Measurements from ENCODE around the gene DIAPH2.
"Not testable (repeated sequence)": the region's sequence is repeated elsewhere in the genome, so short reads cannot be mapped to it uniquely, and the experiment has no call there.

DIAPH2 gene

DNA sequence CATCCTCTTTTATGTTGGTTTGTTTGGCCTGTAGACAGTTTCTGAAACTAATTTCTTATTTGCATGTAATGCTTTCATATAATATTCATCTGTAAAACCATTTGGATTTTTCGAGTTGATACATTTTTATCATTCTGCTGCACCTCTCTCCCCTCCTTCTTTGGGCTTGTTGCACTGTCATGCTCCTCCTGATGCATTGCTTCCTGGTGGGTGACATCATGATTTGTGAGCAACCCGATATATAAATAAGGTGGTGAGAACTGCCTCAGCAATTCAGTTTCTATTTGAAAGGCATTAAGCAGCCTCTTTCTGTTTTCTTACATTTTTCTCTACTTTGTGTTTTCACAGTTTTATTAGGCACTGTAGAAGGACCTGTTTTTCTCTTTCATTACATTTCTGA lies 714.8 kb downstream of the DIAPH2 start:
- no peak for DNase-seq

DNA sequence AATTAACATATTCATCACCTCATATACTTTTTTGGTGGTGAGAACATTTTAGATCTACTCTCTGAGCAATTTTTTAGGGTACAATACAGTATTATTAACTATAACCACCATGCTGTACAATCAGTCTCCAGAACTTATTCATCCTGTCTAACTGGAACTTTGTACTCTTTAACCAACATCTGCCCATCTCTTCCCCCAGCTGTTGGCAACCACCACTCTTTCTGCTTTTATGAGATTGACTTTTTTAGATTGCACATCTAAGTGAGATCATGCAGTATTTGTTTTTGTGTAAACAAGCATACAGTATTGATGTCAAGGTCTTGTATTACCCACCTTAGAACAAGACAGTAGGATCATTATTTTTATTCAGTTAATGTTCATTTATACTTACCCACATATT lies 715.9 kb downstream of the DIAPH2 start:
- no peak for DNase-seq

DNA sequence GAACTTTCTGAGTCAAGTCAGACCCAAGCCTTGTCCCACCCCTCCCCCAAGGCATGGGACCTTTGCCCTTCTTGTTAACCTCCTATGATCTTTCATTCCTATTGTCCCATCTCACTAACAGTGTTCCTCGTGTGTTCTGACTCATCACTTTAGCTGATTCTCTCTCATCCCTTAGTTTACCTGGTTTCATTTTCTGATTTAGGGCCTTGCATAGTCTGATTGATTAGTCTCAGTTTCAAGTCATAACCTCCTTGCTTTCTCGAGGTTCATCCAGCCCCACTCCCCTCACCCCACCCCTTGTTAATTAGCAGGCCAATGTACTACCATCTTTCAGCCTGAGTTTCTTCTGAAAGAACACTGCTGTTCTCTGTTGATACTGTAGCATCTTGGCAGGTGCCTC lies 716.5 kb downstream of the DIAPH2 start:
- DNase-seq, result no peak

DNA sequence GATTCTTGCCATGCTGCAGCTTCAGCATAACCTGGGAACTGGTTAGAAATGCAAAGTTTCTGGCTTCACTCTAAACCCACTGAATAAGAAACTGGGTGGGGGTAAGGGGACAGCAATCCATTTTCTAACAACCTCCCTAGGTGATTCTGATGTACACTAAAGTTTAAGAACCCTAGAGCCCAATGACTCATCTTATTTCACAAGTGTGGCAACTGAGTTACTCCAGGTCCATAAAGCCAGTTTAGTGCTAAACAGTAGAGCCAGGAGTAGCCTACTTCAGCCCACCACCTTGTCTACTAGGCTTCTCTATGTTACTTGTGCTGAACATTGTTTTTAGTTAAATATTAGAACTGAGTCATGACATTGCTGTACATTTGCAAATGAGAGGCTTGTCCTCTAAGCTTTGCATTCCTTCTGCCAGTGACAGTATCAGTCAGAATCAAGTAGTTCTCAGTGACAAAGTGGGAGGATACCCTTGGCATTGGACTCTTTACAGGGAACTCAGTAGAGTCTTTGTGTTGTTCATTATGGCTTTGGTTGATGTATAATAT lies 717.0 kb downstream of the DIAPH2 start:
- no peak for DNase-seq

DNA sequence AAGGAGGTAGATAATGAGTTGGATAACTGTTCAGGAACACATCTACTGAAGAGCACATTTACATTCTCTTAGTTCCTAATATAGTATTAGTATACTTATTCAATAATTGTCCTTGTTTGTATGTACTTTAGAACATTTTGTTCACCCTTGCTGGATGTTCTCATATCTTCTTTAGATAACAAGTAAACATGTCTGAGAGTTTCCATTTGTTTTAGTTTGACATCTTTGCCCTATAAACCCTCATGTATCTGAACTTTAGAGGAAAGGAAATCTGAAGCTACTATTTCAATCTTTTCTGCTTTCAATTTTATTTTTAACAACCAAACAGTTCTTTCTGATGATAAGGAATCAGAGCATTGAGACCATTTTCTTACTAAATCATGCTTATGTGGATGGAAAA lies 717.7 kb downstream of the DIAPH2 start:
- no peak for DNase-seq

DNA sequence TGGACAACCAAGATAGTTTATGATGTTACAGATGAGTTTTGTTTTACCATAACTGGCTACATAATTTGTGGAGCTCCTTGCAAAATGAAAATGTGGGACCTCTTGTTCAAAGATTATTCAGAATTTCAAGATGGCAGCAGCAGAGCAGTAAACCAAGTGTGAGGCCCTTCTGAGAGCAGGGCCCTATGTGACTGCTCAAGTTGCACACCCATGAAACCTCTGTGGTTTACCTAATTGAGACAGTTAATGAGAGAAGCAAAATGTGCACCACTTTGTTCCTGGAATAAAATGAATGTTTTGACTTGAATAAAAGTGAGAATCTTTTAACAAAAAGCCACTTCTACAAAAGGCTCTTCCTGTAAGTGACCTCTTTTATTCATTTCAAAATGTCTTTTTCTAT lies 718.3 kb downstream of the DIAPH2 start:
- no peak for DNase-seq

DNA sequence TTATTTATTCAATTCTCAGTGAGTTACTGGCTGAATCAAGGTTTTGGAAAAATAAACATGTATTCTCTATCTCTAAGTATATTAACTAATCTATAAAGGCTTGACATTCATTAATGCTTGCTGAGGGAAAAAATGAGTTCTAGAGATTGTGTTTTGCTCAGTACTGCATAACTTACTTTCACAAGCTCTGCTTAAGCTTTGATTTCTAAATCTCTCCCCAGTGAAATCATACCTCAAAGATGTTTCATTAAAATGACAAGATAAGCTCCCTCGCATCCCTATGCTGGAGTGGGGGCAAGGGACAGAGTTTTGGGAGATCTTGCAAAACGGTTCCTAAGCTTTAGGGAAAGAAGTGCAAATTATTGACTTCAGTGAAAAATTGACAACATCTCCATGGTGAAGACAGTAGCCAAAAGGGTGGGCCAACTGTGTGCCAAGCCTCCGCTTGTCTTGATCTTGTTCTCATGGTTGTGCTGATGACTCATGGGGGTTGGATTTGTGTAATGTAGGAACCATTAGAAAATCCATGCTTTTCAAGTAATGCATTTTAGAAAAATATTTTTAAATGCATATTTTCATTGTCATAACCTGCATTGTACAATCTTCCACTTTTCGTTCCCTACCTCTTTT lies 720.5 kb downstream of the DIAPH2 start:
- DNase-seq, result no peak

DNA sequence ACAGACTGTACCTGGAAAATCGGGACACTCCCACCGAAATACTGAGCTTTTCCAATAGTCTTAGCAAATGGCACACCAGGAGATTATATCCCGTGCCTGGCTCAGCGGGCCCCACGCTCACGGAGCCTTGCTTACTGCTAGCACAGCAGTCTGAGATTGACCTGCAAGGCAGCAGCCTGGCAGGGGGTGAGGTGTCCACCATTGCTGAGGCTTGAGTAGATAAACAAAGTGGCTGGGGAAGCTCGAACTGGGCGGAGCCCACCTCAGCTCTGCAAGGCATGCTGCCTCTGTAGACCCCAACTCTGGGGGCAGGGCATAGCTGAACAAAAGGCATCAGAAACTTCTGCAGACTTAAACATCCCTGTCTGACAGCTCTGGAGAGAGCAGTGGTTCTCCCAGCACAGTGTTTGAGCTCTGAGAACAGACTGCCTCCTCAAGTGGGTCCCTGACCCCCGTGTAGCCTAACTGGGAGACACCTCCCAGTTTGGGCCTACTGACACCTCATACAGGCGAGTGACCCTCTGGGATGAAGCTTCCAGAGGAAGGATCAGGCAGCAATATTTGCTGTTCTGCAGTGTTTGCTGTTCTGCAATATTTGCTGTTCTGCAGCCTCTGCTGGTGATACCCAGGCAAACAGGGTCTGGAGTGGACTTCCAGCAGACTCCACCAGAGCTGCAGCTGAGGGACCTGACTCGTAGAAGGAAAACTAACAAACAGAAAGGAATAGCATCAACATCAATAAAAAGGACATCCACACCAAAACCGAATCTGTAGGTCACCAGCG lies 725.2 kb downstream of the DIAPH2 start:
- not testable (repeated sequence) for DNase-seq

DNA sequence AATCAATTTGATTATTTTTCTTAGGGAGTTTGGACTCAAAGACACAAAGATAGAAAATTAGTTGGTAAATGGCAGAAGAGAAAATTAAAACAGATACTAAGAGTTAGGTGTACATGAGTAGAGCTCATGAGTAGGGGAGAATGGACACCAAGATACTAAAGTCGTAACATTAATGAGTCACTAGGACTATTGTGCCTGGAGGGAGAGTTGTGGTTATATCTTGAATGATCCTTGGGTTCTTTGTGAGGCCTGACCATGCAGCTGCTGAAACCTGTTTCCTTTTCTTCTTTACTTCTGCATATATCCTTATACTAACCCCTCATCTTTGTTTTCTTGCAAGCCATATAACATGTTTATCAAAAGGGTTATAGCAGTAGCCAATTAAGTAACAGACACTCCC lies 731.8 kb downstream of the DIAPH2 start:
- DNase-seq, result no peak

DNA sequence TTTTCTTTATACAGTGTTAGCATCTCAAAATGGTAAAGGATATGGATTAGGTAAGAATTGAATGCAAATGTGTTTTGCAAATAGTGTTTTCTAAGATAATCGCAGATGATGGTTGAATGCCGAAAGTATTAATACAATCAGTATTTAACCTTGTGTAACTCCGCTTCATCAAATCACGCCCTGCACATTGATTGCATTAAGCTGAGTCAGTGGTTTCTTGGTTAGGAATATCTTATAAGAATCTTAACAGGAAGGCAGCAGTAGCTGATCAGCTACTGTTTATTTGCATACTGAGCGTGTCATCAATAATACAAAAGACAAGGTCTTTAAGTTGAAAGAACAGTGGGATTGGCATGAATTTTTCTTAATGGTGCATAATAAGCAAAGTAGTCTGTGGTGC lies 744.5 kb downstream of the DIAPH2 start:
- no peak for DNase-seq

DNA sequence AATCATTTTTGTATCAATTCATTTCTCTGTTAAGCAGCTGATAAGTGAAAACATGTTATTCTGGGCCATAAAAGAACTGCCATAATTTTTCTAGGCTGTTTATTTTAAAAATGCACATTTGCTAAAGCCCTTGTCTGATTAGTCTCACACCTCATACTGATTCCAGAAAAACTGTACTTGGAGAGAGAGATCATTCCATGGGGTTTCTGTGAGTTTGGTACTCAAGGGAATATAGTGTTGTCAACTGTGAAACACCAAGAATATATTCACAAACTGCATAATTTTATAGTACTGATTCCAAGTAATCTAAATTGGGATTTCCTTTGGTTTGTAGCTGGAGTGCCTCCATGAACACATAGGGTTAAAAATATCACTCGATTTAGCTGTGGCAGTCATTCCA lies 746.6 kb downstream of the DIAPH2 start:
- no peak for DNase-seq

DNA sequence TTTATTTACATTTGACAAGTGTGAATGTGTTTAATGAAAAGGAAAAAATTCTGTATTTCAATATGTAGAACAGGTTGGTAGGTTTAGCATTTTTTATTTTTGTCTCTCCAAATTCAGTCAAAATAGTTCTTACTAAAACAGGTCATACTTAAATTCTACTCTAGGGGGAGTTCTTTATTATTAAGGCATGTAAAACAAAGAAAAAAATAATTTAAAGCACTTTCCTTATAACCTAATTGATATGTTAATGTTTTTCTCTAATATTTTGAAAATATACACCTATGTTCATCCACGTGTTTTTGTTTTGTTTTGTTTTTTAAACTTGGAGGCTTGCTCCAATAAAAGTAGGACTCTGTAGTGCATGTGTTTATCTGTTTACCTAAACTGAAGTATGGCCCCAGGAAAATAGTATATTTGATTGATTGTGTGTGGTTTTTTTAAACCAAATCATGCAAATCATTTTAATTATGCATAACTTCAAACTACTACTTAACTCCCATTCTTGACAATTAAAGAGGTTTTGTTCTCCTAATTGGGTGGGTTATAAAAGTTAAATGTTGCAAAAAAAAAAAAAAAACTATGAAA lies 761.7 kb downstream of the DIAPH2 start:
- DNase-seq, result no peak

DNA sequence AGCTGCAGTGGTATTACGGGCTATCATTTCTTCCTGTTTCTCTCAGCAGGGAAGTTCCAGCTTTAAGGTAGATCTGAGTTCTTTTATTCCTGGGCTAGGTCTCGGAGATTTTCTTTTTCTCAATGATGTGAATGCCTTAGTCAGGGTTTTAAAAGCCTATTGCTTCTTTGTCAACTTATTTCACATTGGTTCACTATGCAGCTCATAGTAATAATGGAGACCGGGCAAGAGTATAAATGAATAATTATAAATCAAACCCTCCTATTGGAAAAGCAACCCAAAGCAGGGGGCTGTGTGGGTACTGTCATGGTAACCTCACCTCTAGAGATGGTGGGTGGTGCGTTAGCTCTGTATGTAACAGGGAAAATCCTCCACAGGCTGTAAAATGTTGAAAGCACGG lies 762.7 kb downstream of the DIAPH2 start:
- DNase-seq, result no peak

DNA sequence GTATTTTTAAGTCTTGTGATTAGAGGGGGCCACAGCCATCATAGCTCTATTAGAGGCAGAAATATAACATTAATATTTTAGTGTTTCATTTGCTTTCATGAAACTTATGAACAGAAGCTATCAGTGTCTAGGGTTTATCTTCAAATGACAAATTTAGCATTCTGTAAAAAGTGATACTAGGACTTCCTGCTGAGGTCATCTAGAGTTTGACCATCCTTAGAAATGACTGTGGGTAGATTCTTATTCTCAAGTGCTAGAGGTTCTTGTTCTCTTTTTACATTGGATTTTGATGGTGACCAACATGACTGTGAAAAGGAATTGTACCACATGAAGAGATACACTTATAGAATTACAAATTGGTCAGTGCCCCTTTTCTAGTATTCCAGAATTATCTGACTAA lies 767.6 kb downstream of the DIAPH2 start:
- DNase-seq, result no peak

DNA sequence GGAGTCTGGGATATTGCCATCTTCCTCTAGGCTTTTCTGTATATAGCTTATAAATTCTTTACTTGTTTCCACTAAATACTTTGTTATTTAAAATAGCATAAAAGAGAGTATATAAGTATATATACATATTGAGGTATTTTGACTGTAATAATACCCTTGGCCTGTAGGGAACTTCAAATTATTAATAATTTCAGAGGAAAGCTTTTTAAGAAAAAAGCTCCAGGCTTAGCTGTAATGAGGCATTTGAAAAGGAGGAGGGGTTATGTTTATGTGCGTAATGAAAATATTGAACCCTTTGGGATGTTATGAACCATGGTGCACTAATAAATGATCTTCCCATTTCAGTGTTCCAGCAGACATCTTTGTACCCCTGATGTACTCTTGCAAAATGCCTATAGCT lies 777.1 kb downstream of the DIAPH2 start:
- no peak for DNase-seq

DNA sequence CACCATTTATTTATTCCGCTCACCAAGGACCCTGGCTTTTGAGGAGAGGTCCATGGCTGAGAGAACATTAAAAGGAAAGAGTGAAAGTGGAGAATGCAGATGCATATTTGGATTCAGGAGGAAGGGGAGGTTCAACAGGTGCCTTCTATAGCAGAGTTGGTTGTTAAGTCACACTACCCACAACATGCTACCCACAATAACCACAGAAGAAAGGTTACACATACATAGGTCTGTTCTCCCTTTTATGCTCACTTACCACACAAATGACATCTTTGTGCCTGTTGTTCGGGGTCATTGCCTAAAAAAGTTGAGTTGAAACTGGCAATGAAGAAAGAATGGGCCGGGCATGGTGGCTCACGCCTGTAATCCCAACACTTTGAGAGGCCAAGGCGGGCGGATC lies 786.4 kb downstream of the DIAPH2 start:
- no peak for DNase-seq

DNA sequence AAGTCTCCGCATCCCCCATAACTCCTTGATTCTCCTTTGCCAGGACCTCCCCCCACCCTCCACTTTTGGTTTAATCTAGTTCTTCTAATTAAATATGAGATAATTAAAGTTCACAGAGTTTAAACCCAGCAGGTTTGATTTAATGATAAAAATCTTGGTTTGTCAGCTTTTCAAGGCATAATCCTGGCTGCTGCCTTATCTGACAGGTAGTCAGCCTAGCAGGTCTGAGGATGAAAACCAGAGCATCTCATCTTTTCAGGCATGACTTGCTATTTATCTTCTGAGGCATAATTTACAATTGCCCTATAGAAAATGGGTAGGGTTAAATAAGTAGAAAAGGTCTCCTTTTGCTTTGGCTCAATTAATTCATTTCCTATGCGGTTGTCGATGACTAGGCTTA lies 790.3 kb downstream of the DIAPH2 start:
- DNase-seq, result no peak

DNA sequence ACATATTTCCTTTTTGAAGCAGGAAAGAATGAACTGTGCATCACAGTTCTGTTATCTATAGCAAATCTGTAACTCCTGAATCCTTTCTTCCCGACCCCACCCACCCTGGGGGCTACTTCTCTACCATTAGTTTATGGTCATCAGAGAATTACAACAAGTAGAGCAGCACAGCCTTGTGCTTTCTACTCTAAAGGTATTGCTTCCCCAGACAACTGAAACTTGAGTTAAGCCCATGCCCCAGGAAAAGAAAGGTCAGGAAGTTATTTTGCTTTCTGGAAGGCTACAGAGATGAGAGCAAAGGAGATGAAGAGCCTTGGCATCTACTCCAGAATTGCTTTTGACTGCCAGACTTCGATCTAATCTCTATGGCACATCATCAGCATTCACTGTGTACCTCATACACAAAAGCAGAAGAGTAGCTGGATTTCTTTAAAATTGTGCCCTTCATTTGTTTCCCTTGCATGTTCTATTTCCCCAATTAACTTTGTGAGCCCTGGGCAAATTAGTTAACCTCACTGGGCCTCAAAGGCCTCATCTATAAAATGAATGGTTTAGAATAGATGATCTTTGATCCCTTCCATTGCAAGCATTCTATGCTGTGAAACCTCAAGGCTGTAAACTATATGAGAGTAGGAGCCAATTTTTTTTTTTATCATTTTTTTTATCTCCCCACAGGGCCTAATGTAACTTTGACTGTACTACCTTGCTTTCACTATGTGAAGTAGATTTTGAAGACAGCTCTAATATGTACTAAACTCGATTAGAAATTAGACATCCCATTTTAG lies 794.7 kb downstream of the DIAPH2 start:
- DNase-seq, result no peak

DNA sequence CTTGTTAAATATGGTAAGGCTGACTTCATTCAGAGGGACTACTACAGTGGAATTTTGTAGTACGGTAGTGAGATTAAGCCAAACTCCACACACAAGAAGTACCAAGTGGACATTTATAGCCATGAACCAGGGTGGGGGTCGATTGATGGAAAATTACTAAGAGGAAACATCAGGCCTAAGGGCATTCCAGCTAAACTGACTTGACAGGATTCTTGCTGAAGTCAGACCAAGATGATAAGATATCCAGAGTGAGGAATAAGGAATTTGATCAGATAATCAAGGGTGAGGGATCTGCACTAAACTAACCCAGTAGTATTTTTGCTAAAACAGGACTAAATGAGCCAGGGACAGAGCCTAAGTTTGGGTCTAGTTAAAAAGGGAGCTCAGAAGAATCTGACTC lies 796.6 kb downstream of the DIAPH2 start:
- no peak for DNase-seq

DNA sequence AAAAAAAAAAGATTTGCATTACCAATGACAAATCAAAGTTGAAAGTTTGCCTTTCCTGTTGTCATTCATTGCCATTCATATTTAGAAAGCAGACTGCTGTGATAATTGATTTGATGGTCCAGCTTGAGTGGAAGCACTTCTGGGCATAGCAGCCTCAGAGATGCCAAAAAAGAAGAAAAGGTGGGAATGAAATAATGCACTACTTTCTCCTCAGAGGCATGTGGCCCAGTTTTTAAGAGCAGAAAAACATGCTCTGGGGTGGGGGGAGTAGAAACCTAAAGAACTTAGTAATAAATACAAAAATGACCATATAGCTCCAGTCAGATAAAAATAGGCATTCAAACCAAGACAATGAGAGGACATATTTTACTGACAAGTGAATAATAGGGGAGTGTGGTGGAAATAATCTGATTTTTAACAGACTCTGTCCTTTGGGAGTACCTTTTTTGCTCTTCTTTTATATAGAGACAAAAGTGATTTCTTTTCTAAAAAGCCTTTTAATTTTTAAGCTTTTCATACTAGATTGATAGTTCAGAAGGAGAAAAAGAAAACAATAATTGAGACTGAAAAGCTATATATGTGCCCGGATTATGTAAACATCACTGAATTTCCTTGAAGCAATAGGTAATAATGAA lies 798.1 kb downstream of the DIAPH2 start:
- no peak for DNase-seq

DNA sequence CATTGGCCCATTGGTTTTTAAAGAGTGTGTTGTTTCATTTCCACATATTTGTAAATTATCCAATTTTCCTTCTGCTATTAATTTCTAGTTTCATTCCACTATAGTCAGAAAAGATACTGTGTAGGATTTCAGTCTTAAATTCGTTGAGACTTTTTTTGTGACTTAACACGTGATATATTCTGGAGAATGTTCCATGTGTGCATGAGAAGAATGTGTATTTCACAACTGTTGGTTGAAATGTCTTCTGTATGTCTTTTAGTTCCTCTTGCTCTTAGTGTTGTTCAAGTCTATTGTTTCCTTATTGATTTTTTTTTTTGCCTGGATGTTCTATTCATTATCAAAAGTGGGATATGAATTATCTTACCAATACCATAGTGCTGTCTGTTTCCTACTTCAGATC lies 806.0 kb downstream of the DIAPH2 start:
- DNase-seq, result no peak

DNA sequence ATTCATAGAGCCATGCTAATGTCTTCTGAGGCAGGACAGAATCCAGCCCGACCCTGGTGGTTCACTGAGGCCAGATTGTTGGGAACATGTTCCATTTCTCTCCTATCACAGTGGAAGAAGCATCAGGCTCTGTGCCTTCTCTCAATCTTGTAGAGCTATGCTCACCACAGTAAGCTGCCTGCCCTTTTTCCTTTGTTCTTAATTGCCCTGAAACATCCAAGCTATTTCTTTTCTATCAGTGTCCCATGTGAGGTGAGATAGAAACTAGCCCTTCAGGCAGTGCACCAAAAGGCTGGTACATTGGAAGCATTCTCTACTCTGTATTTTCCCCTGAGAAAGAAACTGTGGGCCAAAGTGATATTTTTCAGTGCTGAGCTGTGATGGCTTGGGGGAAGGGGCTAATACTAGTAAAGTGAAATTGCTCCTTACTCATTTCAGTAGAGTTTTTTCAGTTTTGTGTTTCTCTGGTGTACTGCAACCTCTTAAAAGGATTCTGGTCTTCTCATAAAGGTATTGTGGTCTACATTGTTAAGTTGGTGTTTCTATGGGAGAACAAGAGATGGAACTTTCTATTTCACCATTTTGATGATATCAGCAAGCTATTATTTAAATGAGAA lies 810.2 kb downstream of the DIAPH2 start:
- DNase-seq, result no peak

Measured in C1 segment of cervical spinal cord (tissue), 14 donors.